HG03460 (cell line): ENCODE measurements around the gene STAP2.

Experiments used
- ATAC-seq: cut with Tn5 transposase; IDR thresholded peaks from one replicate; pipeline ENCODE4 v1.9.1; 2021; ENCODE audit not compliant: unreplicated experiment

Gene STAP2, protein sequence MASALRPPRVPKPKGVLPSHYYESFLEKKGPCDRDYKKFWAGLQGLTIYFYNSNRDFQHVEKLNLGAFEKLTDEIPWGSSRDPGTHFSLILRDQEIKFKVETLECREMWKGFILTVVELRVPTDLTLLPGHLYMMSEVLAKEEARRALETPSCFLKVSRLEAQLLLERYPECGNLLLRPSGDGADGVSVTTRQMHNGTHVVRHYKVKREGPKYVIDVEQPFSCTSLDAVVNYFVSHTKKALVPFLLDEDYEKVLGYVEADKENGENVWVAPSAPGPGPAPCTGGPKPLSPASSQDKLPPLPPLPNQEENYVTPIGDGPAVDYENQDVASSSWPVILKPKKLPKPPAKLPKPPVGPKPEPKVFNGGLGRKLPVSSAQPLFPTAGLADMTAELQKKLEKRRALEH

DNA sequence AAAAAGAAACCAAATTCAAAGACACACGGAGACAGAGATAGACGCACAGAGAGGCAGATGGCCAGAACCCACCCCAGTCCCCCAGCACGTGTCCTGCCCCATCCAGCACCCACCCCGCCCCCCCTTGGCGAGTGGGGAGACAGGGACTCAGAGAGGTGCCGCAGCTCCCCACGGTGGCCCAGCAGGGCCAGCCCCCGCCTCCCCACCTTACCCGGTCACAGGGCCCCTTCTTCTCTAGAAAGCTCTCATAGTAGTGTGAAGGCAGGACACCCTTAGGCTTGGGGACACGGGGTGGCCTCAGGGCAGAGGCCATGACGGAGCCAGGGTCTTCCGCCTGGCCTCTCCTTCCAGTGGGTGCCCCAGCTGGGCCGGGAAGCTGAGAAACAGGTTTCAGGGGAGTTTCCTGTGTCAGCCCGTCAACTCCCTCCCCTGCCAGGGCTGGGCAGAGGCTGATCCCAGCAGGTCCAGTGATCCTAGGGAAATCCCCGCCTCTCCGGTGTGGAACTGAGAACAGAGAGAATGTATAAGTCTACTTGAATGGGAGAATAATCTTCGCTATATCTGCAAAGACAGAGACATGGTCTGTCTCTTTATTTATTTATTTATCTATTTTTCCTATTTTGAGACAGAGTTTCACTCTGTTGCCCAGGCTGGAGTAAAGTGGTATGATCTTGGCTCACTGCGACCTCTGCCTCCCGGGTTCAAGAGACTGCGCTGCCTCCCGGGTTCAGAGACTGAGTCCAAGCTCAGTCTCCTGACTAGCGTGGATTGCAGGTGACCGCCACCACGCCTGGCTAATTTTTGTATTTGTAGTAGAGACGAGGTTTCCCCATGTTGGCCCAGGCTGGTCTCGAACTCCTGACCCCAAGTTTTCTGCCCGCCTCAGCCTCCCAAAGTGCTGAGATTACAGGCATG, at the start of gene STAP2:
Gene STAP2 (minus strand): TSS at position 387 of the 915 bp plus-strand sequence. CDS start 74 bp downstream, at position 313.
- ATAC-seq, result no peak

DNA sequence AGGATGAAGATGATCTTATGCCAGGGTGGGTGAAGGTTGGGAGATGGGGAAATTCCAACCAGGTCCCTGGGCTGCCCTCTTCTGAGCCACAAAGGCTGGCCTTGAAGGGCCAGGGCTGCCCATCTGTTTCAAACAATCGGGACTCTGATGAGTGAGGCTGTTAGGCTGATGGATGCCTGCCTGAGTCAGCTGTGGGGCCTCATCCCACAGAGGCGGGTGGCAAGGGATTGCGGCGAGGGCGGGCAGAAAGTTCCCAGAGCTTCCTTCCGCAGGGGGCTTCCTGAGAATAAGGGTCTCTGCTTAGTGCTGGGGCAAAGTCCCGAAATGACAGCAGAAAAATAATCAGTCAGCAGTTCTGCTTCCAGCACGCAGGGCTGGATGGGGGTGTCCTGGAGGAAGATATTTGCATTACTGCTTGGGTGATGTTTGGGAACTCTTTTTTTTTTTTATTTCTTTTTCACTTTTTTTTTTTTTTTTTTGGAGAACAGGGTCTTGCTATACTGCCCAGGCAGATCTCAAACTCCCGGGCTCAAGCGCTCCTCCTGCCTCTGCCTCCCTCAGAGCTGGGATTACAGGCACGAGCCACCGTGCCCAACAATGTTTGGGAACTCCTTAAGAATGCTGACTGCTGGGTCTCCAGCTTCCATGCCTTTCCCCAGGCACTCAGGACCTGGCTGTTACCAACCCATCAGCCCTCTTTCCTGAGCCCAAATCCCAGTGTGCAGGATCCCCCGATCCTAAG, 47.6 kb upstream of the STAP2 start:
- ATAC-seq, result no peak

DNA sequence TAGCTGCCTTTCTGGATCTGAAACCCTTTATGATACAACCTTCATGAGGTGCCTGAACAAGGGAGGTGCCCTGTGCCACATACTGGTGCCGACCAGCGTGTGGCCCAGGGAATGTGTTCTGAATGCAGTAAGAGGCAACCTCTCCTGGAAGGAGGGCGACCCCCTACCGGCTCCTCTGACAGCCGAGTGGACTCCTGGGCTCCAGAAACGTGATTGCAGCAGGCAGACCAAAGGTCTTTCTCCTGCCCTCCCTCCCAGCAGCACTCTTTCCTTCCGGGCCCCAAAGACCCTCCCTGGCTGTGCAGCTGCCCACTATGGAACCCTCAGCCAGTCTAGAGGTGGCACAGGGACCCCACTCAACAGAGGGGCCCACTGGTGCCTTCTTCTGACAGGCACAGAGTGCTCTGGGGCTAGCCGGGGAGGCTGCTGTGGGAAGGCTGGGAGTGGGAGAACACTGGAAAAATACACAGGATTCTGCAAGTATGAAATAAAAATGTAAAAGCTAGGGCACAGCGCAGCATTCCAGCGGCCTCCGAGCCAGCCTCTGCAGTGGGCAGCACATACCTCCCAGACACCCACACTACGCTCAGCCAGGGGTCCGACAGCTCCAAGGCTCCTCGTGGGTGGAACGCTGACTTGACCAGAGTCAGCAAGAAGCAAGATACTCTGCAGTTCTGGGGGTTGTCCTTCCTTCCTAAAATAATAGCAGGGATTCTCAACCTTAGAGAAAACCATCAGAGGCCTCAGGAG, 46.8 kb upstream of the STAP2 start:
- ATAC-seq, result no peak

DNA sequence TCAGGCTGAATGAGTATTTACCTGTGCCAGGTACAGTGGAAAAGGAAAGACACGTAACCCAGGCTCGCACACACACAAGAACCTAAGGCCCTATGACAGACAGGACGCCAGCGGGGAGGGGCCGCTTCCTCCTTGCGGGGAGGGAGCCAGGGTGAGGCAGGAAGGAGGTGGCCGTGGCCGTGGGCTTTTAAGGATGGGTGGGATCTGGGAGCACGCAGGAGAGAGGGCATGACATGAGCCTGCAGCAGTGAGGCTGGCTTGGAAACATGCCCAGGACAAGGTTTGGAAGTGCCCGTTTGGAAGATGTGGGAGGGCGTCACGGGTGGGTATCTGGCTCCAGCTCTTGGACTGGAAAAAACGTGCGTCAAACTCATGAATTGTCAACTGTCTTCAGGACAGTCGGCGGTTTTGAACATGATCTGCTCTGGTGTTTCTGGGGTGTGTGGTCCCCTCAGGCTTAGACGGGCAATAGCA, 41.7 kb upstream of the STAP2 start:
- no peak for ATAC-seq

DNA sequence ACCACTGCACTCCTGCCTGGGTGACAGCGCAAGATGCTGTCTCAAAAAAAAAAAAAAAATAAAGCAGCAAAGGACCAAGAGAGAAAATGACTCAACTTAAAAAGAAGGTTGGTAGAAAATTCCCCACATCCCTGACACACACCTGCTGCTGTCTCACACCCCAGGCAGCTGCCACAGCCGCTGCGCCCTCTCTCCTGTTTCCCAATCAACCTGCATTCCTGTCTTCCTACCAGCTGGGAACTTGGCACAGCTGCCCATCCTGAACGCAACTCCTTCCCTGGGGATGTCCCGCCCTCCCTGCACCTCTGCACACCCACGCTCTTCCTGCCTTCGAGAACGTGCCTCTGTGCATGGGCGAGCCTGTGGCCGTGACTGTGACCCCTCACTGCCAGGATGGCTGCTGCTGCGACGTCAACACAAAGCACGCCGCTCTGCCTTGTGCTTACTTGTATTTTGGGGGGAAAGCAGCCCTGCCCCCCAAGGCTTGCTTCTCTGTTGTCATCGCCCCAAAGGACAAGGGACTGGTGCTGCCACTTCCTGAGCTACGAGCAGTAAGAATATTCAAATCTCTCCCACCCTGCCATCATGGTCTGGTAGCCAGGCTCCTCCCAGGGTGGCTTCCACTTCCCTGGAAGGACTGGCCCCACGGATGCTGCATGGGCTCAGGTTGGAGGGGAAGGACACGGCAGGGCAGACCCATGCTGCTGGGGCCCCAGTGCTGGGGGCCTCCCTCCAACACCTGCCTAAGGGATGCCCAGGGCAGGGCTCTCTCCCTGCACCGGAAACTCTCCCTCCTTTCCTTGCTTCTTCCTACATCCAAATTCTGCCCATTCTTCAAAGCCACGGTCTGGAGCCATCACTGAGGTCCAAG, 41.0 kb upstream of the STAP2 start:
- no peak for ATAC-seq

DNA sequence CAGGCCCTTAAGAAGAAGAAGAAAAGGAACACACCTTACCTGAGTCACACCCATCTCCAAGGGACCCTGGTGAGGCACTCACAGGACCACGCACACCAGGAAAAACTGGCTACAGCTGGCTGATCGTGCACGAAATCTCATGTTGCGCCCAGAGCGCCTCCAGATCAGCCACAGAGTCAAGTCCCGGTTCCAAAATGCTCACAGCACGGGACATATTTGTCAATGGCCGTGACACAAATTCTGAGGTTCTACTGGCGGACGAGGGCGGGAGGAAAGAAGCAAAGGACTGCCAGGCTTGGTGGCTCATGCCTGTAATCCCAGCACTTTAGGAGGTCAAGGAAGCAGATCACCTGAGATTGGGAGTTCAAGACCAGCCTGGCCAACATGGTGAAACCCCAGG, 40.3 kb upstream of the STAP2 start:
- no peak for ATAC-seq

DNA sequence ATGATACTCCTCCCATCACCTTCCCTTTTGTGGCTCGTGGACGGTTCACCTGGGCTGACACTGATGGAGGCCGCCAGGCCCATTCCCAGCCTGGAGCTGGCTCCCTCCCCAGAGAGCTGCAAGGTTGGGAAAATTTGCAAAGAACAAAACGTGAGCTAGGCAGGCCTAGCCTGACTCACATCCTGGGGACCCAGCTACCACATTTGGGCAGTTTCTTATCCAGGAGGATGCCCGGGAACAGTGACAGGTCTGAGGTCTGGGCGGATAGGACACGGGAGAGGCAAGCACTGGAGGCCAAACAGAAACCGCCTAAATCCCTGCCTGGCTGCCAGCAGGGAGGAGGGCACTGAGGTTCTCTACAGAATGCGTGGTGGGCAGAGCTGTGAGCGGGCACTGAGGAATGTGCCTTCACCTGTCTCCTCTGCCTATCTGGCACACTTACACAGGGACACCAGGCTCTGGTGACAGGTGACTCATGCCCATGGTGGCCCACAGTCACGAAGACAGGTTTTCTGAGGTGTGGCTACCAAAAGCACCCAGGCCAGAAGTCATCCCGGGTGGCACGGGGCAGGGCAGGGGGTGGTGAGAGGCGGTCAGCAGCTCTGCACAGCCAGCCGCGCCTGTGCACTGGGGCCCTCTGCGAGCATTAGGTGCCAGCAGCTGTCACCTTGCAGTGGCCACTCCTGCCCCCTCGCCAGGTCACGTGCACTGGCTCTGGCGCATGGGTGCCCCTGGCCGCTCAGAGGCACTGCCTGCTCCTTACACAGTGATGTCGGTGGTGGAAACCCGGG, 38.6 kb upstream of the STAP2 start:
- no peak for ATAC-seq

DNA sequence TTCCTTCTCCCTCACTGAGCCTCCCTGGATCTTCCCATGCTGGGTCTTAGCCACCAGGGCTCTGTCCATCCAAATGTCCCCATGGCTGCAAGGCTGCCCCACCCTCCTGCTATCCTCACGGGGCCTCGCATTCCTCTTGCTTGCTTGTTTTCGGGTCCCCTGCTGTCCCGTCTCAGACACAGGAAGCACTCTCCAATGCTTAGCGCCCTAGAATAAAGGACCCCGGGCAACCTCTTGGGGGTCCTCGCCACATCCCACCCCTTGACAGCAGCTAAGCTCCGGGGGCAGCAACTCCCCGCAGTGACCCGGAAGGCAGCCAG, 38.0 kb upstream of the STAP2 start:
- ATAC-seq, result no peak

DNA sequence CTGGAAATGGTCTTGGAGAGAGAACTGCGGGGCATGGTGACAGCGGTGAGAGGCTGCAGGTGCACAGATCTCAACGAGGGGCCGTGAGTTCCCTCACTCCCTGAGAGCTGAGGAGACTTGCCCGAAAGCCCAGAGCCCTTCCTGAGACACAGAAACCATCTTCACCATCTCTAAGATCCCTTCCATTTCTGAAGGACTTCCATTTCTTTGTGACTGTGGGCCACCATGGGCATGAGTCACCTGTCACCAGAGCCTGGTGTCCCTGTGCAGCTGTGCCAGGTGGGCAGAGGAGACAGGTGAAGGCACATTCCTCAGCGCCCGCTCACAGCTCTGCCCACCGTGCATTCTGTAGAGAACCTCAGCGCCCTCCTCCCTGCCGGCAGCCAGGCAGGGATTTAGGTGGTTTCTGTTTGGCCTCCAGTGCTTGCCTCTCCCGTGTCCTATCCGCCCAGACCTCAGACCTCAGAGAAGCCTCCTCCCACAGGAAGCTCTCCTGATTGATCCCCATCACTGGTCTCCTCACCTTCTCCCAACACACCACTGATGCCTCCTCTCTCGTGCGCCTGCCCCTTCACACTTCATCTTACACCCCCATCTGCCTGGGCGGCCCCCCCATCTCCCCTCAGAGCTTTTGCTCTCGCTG, 37.5 kb upstream of the STAP2 start:
- no peak for ATAC-seq

DNA sequence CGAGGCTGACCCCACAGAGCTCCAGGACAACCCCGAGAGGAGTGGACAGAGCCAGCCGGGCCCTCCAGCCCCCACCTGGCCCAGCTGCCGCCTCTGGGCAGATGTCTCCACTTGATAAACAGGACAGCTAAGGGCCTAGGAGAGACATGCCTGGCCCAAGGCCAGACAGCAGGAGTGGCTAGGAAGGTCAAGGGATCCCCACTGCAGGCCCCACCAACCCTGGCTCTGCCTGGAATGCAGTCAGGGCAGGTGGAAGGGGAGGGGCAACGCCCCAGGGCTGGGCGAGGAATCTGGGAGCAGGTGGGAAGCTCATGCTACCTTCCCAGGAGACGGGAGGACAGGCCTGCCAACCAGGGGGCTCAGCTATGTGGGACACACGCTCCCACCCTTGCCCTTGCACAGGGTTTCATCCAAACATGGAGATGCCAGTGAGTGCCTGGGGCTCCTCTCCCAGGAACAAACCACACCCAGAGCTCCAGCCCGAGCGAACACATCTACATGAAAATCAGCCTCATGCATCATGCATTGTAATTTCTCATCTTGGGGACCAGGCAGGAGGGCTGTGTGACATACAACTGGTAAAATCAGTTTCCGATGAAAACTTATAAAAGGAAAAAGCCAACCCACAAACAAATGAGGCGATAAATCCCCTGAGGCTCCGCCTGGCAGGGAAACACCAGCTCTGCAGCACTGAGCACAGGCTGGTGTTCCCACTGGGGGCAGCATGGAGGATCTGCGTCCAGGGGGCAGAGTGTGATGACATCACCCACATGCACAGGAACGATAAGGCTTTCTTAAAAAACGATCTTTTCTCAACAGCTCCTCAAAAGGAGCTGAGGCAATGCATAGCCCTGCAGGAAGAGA, 36.8 kb upstream of the STAP2 start:
- ATAC-seq, result no peak

DNA sequence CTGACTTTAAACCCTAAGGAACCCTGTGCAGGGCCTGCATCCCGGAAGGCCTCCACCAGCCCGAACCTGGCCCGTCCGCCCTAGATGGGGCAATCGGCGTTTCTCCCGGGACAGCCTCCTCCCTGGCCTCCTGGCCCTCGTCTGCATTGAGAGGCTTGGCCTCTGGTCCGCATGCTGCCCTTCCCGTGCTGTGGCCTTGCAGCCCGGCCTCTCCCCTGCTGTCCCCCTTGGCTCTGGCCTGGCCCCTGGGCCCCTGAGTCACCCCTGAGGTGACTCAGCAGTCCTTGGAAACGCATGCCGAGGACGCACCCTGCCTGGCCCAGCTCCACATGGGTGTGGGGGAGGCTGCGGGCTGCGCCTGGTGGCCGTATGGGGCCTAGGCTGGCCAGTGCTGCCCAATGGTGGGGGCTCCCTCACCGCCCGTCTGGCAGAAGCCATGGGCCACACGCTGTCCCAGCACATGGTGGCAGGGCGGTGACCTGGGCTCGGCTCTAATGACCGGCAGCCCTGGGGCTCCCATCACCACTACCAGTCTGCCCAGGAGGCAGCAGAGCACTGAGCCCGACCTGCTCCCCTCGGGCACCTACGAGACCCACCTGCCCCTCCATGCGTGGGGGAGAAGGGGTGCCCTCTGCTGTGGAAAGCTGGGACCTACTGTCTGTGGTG, 36.0 kb upstream of the STAP2 start:
- ATAC-seq, result no peak

DNA sequence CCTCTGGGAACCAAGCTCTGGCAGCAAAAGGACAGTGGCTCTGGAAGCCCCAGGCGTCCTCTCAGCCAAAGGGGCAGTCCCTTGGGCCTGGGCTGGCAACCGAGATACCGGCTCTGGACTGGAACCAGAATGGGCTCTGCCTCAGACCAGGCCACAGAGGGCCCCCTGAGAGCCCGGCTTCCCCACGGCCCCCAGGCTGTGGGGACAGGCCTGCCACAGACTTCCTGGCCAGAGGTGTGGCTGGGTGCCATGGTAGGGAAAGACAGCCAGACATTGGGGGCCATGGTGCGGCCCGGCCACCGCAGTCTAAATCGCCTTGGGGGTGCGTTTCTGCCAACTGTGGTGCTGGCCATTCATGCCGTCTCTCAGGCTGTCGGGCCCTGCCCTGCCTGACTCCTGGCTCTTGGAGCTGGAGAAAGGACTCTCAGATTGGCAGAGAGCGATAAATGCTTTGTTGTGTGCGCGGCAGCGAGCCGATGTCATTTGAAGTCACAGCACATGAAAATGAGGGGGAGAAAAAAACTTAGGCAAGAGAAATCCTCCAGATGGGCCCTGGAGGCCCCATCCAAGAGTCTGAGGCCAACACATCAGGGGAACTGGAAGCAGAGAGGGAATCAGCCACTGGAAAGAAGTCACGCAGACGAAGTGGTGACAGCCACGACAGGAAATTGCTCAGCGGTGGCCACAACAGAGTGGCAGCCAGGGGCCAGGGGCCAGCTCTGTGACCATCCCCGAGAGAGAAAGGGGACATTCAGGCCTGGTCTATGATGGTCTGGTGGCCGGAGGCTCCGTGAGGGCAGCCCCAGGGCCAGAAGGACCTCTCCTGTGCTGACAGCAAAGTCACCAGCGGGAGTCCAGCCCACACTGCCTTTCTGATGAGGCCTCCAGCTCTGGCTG, 35.2 kb upstream of the STAP2 start:
- ATAC-seq, result no peak

DNA sequence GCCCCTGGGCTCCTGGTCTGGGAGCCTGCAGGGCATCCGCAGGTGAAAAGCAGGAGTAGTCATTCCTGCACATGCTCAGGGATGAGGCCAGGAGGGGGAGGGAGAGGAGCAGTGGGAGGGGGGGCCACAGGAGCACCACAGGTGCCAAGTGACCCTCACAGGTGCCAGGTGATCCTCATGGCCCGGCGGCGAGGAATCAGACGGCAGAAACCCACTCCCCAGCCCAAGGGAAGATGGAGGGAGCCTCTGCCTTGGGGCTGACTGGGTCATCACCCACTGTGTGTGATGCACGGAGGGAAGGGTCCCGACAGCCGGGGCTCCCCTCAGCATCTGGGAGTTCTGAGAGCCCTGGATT, 34.4 kb upstream of the STAP2 start:
- no peak for ATAC-seq

DNA sequence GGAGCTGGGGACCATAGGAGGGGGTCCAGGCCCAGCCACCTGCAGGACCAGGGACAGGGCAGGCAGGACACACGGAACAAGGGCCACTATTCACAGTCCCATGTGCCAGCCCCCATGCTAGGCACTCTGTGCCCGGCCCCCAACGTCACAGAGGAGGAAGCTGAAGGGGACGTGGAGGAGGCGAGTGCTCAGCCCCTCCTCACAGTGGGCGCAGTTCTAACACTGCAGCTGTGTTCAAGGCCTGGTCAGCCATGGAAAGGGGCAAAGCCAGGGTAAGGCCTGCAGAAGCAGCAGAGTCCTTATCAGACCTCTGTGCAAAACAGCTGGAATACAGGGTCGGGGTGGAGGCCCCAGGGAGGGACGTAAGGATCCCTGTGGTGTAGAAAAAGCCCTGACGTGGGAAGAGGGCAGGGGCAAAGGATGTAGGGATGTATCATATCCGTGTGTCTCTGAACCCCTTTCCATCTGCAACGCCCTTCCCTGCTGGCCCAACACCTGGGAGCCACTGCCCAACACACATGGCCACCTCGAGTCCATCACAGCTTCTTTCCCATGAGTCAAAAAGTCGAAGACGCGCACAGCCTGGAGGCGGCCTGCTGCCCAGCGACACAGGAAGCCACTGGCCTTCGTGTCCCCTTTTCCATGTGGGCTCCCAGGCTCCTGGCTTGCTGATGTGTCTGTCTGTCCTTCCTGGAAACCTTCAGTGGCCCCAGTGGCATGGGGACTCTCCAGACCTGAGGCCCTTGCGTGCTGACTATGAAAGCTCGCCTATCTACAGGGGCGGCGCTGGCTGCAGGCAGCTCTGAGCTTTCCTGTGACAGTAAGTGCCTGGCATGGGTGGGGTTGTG, 33.8 kb upstream of the STAP2 start:
- ATAC-seq, result no peak
